ENCODE measurements around the gene ARPP21.
"Not testable (repeated sequence)": the region's sequence is repeated elsewhere in the genome, so short reads cannot be mapped to it uniquely, and the experiment has no call there.

Gene ARPP21

GRCh38 chr3:35639254-35640186 is at the start of gene ARPP21:
ARPP21 (plus strand) TSS chr3:35639525; CDS start chr3:35681752, 42,227 bp downstream.
- DNase-seq (ENCODE audit: insufficient read length, low spot score) (no peak), FAIRE-seq (no peak)

- FAIRE-seq = no peak
Observed at GRCh38 chr3:35592589-35593295, 46.6 kb upstream of the ARPP21 start.

GRCh38 chr3:35594739-35595138 is 44.6 kb upstream of the ARPP21 start:
- DNase-seq (ENCODE audit: insufficient read length, low spot score) (no peak), FAIRE-seq (no peak)

More at GRCh38 chr3:35592589-35593295, 46.6 kb upstream of the ARPP21 start:
- DNase-seq (ENCODE audit: insufficient read length, low spot score) = no peak

- DNase-seq (ENCODE audit: insufficient read length, low spot score) (no peak), FAIRE-seq (no peak)
Observed at GRCh38 chr3:35596335-35596995, 42.9 kb upstream of the ARPP21 start.

GRCh38 chr3:35597490-35597889 is 41.8 kb upstream of the ARPP21 start:
- FAIRE-seq = no peak
- DNase-seq (ENCODE audit: insufficient read length, low spot score) = no peak

GRCh38 chr3:35598804-35599203 is 40.5 kb upstream of the ARPP21 start:
- no peak for FAIRE-seq

GRCh38 chr3:35601959-35602358 is 37.4 kb upstream of the ARPP21 start:
- FAIRE-seq (no peak), DNase-seq (ENCODE audit: insufficient read length, low spot score) (no peak)

More at GRCh38 chr3:35598804-35599203, 40.5 kb upstream of the ARPP21 start:
- no peak for DNase-seq (ENCODE audit: insufficient read length, low spot score)

- DNase-seq (ENCODE audit: insufficient read length, low spot score) (no peak), FAIRE-seq (no peak)
Observed at GRCh38 chr3:35602395-35602936, 36.9 kb upstream of the ARPP21 start.

- FAIRE-seq (no peak), DNase-seq (ENCODE audit: insufficient read length, low spot score) (no peak)
Observed at GRCh38 chr3:35616346-35616745, 23.0 kb upstream of the ARPP21 start.

- no peak for DNase-seq (ENCODE audit: insufficient read length, low spot score)
- no peak for FAIRE-seq
Observed at GRCh38 chr3:35617370-35617769, 22.0 kb upstream of the ARPP21 start.

- not testable (repeated sequence) for FAIRE-seq; DNase-seq (ENCODE audit: insufficient read length, low spot score)
Observed at GRCh38 chr3:35620238-35620637, 19.1 kb upstream of the ARPP21 start.

GRCh38 chr3:35624698-35625097 is 14.6 kb upstream of the ARPP21 start:
- DNase-seq (ENCODE audit: insufficient read length, low spot score) = no peak
- no peak for FAIRE-seq

- DNase-seq (ENCODE audit: insufficient read length, low spot score) (no peak), FAIRE-seq (no peak)
Observed at GRCh38 chr3:35633332-35634124, 5.8 kb upstream of the ARPP21 start.

GRCh38 chr3:35635407-35635806 is 3.9 kb upstream of the ARPP21 start:
- no peak for FAIRE-seq
- no peak for DNase-seq (ENCODE audit: insufficient read length, low spot score)

GRCh38 chr3:35635926-35636683 is 3.2 kb upstream of the ARPP21 start:
- no peak for DNase-seq (ENCODE audit: insufficient read length, low spot score)
- FAIRE-seq = no peak

- DNase-seq (ENCODE audit: insufficient read length, low spot score) = no peak
- FAIRE-seq = no peak
Observed at GRCh38 chr3:35638251-35638979, 910 bp upstream of the ARPP21 start.

GRCh38 chr3:35638980-35639253 is 408 bp upstream of the ARPP21 start:
- DNase-seq (ENCODE audit: insufficient read length, low spot score) = no peak
- no peak for FAIRE-seq

- FAIRE-seq = no peak
Observed at GRCh38 chr3:35640190-35641165, 1.2 kb downstream of the ARPP21 start.

More at GRCh38 chr3:35640190-35641165, 1.2 kb downstream of the ARPP21 start:
- no peak for DNase-seq (ENCODE audit: insufficient read length, low spot score)
